ENCODE results near the gene CHRNA4.

Gene CHRNA4

DNA sequence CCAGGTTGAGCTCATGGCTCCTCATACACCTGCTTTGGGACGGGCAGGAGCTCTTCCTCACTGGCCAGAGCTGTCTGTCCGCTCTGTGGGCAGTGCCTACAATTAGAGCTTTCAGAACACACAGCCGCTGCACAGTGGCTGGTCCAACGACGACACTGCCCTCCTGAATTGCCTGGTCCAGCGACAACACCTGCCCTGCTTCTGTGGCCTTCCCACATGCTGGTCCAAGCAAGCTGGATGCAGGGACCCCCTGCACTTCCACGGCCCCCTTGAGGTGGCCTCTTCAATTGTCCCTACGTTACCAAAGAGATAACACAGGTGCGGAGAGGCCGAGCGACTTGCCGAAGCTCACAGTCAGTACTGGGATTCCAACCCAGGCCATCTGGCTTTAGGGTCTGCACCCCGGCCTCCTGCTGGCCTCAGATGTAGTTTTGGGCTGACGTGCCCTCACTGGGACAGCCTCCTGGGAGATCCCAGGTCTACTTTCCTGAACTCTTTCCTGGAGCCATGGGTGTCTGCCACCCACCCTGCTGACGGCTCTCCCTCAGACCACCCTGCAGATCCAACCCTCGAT, 1.4 kb upstream of the CHRNA4 start:
- no peak for DNase-seq

DNA sequence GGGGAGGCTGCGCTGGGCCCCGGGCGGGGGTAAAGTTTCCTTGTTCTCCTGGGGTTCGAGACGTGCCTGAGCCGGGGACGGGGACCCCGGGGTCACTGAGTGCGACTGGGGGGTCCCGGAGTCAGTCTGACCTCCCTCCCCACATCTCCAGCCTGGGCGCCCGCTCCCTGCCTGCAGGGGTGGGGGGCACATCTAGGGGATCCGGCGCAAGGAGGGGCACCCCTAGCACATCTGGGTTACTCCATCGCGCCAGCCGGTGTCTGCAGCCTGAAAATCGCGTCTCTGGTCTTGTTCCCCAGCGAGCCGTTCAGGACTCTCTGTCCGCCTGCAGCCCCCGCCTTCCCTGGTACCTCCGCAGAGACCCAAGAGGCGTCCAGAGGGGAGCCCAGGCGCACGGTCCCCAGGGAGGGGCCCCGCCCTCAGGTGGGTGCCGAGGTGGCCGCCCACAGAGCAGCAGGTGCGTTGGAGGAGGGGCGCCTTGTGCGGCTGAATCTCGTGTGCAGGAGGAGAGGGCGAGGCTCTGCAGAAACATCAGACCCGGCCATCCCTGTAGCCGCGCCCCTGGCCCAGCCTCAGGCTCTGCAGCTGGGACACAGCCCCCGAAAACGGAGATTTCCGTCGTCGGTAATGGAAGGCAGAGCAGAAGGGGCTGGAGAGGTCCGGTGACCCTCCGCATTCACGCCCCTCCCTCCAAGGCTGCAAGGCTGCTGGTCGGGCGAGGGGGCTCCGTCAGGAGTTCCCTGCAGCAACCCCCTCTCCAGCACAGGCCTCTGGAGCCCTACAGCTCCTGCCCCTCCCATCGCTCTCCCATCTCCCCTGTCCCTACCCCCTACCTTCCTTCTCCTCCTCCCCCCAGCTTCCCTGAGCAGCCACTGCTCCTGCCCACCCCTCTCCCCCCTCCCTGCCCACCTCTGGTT, 628 bp upstream of the CHRNA4 start:
- no peak for DNase-seq

DNA sequence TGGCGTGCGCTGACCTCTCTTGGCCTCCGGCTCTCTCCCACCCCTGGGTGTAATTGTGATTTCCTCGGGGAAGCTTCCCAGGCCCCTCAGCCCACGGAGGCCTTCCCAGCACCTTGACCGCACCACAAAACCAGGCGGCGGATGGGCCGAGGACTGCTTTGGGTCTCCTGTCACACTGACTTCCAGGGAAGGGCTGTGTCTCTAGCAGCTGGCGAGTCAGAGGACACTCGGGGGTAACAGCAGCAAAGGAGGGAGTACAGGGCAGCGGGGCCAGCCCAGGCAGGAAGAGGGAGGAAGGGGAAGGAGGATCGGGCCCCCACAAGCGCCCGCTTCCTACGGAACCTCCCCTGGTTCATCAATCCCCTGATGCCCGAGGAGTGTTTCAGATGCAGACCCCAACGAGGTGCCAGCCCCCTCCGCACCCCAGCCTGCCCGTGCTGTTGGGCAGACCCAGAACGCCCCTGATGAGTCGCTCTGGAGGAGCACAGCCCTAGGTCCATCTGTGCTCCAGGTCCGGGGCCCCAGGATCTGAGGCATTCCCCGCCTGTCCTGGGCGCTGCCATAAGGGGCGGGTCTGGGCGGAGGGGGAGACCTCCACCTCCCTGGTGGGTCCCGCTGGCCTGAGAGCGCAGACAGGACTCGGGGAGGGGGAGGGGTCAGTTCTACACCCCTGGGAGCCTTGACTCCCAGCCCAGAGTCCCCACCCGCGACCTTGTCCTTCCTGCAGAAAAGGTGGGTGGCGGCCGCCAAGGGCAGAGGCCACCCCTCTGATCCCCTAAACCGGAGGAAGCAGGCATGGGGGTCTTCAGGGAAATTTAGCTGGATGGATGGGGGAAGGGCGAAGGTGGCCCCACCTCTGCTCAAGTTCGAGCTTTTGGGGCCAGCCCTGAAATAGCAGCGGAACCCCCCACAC, 956 bp downstream of the CHRNA4 start:
- DNase-seq: no peak

DNA sequence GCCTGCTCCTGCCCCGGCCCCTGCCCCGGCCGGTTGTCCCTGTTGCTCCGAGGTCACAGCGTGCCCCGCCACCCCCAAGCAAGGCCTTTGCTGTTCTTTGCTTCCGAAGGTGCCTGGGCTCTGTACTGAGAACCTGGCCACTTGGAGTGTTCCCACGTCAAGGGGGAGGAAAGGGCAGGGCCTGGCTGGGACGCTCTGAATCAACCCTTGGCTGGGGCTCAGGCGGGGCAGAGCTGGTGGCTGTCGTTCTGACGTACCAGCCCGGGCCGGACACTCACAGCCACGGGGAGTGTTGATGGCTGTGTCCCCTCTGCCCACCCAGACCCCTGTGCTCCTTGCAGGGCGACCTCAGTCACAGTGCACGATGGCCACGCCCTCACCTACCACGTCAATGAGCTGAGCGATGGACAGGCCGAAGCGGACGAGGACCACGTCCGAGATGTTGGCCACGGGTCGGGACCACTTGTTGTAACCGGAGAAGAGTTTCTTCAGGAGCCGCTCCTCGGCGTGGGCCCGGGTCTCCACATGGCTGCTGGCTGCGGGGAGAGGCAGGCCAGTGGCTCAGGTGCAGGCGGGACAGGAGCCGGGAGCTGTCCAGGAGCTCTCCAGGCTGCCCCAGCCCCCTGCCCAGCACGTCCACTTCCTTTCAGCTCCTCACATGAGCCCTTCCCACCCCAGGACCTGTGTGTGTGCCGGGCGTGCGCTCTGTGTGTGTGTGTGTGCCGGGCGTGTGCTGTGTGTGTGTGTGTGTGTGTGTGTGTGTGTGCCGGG, 1.8 kb downstream of the CHRNA4 start:
- DNase-seq: no peak

DNA sequence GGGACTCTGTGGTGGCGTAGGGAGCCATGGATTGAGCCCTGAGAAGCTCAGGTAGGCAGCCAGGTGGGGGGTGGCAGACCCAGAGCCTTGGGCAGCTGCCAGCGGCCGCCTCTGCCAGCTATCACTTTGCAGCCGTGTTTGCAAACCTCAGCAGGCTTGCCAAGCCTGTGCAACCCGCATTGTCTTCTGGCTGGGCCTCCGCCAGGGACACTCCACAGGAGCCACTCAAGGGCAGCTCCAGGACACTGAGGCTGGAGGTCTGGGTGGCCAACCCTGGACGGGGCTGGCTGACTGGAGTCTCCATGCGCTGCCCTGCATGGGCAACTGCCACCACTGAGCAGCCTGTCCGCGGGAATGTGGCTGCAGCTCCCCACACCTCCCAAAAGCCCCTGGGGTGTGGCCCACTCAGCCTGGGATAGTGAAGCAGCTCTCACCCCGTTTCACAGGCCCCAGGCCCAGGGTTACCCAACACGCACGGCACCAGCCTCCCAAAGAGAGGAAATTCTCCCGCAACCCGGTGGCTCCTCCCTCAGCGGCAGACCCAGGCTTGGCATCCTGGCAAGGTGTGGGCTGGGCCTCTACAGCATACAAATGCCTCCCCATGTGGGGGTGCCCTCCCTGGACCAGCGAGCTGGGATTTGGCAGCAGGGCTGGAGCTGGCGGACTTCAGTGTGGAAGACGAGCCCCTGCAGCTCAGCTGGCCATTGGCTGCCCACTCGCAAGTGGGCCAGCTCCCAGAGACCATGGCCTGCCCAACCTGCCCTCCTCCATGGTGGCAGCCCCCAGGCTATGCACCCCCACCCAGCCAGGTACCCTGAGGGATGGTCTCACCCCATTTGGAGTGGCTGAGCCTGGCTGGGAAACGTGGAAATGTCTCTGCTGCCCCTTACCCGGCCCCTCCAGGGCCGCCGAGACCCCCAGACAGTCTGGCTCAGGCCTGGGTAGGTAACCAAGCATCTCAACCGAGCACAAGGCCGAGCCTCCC, 2.9 kb downstream of the CHRNA4 start:
- DNase-seq: no peak

DNA sequence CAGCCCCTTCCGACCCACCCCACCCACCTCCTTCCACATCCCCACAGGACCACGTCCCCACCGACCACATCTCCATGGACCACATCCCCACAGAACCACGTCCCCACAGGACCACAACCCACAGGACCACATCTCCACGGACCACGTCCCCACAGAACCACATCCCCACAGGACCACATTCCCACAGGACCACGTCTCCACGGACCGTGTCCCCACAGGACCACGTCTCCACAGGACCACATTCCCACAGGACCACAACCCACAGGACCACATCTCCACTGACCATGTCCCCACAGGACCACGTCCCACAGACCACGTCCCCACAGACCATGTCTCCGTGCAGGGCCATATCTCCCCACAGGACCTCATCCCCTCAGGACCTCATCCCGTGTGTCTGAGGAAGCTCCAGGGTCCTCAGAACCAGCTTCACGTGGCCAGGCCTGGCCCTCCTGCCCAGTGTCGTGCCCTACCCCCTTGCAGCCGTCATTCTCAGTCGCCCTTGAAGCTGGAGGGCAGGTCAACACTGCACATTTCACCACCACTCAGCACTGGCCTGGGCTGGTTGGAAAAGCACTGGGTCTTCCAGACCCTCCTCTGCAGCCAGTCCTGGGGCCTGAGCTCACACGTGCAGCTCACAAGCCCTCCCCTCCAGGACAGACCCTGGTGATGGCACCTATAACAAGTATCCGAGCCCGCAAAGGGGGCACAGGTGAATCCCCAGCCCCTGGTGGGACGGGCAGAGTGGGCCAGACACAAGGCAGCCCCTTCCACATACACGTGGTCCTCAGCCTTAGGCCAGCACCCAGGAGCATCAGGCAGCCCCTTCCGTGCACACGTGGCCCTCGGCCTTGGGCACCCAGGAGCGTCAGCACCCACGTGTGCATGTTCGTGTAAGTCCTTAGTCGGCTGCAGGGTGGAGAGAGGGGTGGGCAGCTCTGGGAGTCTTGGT, 3.9 kb downstream of the CHRNA4 start:
- no peak for DNase-seq

DNA sequence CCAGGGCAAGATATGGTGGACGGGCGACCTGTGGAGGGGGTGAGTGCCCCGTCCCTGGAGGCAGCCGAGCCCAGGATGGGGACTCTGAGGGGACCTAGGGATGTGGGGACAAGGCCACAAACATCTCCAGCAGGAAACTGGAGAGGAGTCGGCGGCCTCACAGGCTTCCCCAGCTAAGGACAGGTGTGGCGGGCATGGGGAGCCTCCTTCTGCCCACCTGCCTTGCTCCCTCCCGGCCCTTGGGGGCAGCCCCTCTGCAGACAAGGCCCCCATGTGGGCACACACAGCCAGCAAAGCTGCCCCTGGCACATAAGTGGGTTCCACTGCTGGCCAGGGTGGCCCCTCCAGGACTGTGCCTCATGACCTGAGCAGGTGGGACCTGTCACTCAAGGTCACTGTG, 4.6 kb downstream of the CHRNA4 start:
- no peak for DNase-seq

DNA sequence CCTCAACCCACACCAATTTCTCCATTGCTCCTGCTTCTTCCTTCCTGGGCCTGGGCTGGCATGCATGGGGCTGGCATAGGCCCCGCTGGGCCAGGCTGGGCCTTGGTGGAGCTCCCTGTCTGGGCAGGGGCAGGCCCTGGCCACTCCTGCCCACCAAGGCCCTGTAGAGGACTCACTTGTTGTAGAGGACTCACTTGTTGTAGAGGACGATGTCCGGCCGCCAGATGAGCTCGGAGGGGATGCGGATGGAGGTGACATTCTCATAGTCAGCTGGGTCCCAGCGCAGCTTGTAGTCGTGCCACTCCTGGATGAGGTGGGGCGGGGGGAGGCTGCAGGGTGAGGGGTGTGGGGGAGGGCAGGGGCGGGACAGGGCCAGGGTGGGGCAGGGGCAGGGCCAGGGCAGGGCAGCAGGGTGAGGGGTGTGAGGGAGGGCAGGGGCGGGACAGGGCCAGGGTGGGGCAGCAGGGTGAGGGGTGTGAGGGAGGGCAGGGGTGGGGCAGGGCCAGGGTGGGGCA, 5.3 kb downstream of the CHRNA4 start:
- no peak for DNase-seq

DNA sequence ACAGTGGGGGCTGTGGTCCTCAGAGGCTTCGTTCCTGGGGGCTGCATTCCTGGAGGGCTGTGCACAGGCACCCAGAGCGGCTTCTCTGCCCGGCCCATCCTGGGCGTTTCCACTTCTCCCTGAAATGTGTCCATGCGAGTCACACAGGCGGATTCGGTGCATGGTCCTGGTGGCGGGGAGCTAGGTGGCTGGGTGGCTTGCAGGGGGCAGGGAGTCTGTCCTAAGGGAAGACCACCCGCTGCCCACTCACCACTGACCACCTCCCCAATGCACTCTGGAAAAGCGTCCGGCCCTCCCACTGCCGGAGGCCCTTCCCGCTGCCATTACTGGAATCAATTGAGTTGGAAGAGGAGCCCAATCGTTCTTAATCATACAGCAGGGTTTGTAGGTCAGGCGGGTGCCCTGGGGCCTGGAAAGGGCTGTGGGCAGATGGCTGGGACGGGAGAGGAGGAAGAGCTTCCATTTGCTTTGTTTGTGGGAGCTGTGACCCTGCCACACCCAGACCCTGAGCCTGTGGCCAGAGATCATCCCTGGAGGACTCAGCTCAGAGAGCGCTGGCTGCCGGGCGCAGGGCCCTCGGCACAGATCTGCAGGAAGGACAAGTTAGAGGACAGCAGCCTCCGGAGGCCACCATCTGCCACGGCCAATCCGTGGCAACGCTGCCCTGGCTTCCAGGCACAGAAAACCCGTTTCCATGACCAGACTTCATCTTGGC, 6.4 kb downstream of the CHRNA4 start:
- no peak for DNase-seq

DNA sequence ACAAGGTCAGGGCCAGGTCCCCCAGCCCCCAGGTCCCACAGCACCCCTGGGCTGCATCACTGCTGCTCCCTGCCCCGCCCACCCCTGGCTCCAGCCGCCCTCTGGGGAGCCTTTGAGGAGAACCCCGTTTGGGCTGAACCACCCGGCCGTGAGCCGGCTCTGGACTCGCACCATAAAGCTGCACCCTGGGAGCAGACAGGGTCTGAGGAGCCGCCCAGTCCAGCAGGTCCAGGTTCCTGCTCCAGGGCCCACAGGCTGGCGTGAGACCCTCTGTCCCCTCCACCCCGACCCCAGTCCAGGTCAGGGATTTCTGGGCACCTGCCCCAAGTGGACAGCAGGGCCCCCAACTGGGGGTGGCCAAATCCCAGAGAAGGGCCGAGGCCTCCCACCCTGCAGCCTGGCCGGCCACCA, 8.3 kb downstream of the CHRNA4 start:
- DNase-seq: no peak

DNA sequence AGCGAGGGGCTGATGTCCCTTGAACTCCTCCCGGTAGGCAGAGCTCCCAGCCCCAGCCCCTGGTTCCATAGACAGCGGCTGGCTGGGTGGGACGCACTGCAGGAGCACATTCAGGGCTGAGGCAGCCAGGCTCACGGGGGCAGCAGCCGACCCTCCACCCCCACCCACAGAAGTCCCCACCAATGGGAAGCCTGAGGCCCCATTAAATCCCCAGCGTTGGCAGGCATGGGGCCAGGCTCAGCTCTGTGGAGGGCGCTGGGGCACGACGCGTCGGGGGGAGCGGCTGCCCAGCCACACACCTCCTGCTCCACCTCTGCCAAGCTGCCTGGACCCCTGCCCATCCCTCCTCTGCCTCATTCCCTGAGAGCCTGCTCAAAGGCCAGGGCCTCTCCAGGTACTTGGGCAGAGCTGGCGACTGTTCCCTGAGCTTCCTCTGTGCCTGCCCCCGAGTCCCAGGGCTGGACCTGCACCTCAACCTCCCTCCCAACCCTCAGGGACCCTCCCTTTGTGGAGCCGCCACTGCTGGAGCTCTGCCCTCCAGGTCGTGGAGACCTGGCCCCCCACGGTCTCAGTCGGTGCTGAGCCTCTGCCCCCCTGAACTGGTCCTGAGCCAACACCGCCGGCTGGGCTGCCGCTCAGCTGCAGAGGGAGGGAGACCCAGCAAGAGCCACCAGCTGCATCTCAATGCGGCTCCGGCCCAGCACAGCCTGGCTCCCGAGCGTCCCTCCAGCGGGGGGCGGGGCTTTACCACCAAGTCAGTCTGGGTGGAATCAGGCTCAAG, 9.1 kb downstream of the CHRNA4 start:
- no peak for DNase-seq

DNA sequence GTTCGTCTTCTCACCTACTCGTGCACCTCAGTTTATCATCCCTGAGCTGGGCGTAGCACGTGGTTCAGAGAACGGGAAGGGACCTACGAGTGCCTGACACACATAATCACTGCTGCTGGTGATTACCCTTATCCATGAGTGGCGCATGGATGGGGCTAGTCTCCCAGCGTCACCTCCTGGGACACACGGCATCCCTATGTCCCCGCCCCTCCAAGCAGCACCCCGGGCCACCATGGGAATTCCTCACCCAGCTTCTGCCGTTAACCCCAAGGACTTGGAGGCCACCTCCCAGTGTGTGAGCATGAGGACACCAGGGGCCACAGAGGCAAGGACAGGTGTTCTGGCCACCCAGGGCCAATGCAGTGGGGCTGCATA, 9.8 kb downstream of the CHRNA4 start:
- DNase-seq: no peak

DNA sequence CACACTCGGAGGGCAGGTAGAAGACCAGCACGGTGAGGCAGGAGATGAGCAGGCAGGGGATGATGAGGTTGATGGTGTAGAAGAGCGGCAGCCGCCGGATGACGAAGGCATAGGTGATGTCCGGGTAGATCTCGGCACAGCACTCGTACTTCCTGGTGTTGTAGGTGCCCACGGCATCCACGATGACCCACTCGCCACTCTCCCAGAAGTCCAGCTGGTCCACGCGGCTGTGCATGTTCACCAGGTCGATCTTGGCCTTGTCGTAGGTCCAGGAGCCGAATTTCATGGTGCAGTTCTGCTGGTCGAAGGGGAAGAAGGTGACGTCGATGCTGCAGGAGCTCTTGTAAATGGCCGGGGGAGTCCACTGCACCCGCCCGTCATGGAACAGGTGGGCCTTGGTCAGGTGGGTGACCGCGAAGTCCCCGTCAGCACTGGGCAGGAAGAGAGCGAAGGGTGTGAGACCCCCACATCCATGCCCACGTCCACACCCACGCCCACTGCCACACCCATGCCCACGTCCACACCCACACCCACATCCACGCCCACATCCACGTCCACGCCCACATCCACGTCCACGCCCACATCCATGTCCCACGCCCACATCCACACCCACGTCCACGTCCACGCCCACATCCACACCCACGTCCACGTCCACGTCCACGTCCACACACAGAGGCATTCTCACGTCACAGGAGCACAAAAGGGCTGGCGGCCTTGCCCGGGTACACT, 10.4 kb downstream of the CHRNA4 start:
- no peak for DNase-seq

DNA sequence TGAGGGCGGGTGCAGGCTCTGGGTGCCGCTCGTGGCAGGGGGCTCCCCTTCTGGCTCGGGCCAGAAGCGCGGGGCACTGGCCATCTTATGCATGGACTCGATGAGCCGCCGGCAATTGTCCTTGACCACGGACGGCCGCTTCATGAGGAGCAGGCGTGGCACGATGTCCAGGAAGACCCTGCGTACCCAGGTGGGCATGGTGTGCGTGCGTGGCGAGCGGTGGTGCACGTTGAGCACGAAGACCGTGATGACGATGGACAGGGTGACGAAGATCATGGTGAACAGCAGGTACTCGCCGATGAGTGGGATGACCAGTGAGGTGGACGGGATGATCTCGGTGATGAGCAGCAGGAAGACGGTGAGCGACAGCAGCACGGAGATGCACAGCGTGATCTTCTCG, 11.0 kb downstream of the CHRNA4 start:
- no peak for DNase-seq

DNA sequence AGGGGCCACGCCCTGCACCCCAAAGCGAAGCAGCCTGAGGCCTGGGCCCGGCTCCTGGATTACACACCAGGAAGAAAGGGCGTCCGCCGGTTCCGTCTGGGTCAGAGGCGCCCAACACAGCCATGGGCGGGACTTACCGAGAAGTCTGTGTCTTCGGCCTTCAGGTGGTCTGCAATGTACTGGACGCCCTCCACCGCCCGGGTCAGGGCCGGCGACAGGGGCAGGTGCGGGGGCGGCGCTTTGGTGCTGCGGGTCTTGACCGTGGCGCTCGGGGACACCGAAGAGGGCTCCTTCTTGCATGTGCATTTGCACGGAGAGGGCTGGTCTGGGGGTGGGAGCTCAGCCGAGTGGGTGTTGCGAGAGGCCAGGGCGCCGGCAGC, 11.6 kb downstream of the CHRNA4 start:
- DNase-seq: no peak

DNA sequence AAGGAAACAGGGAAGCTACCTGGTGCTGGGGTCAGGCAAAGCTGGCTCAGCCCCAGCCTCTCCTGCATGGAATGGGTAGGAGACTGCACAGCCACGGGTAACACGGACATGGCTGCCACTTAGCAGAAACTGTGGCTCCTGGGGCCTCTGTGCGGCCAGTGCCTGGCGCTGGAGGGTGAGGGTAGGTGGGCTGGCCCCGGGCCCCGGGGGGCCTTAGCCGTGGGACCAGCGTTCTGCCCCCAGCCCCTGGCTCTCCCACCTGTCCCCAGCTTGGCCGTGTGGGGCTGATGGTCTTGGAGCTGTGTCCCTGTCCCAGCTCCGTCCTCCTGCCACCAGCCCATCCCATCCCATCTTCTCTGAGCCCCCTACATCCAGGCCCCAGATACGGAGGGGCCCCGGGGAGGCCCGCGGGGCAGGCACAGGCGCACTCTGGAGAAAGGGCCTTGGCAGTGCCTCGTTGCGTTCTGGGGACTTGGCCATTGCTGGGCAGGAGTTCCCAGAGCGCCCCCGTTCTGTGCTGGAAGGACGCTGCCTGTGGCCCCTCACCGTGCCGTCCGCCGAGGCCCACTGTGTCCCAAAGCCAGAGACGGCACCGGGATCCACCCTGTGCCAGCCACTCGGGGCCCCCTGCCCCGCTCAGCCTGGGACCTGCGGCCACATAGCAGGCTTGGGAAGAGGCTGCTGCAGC, 12.2 kb downstream of the CHRNA4 start:
- DNase-seq: no peak
